ENCODE data around the gene KAZALD1. TPM values are rescaled to one million over a fixed set of nuclear protein-coding genes. Genes with fewer than 3 reads are reported as not detected.

KAZALD1 gene
- total and polyA plus RNA-seq, 2 donors (not counting 1 experiment from before 2014, with no cell fraction given): 0.34 to 0.37 TPM

GRCh38 chr10:101055411-101055810 is 6.4 kb upstream of the KAZALD1 start:
- Mint-ChIP-seq H3K27ac (no peak overlapping the region), H3K4me3 (no peak overlapping the region), H3K4me1 (peaks cover 9% of the 10 kb centered on the region), H3K27me3 (peaks cover 5% of the 10 kb centered on the region), H3K9me3 (ENCODE audit: insufficient read depth) (no peaks in the 10 kb centered on the region)
- peaks cover 3 to 15% of the 10 kb centered on the region in 2 donors for H3K4me1 ChIP-seq (ENCODE audit: control insufficient read depth in 2 of 2, insufficient read depth in 2 of 2, low read length in 2 of 2)
- DNase-seq (no peak), ATAC-seq (ENCODE audit: low read depth) (no peak)
- CTCF ChIA-PET: interaction anchor here (1.4 to 12.0 kb wide), 4 partner anchors 9 to 86 kb away, joined by 8 to 227 read pairs (median 79); partner anchors contain the start of gene KAZALD1
- 100% methylated on average over 2 of the region's 4 CpGs for WGBS (ENCODE audit: insufficient coverage)
- no peak for TF ChIP-seq EZH2 (IDR thresholded peaks at IDR 0.05; ENCODE audit: borderline replicate concordance, insufficient read depth, low read depth, low read length, poor library complexity, severe bottlenecking)
- TF ChIP-seq, protein P1, sequence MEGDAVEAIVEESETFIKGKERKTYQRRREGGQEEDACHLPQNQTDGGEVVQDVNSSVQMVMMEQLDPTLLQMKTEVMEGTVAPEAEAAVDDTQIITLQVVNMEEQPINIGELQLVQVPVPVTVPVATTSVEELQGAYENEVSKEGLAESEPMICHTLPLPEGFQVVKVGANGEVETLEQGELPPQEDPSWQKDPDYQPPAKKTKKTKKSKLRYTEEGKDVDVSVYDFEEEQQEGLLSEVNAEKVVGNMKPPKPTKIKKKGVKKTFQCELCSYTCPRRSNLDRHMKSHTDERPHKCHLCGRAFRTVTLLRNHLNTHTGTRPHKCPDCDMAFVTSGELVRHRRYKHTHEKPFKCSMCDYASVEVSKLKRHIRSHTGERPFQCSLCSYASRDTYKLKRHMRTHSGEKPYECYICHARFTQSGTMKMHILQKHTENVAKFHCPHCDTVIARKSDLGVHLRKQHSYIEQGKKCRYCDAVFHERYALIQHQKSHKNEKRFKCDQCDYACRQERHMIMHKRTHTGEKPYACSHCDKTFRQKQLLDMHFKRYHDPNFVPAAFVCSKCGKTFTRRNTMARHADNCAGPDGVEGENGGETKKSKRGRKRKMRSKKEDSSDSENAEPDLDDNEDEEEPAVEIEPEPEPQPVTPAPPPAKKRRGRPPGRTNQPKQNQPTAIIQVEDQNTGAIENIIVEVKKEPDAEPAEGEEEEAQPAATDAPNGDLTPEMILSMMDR (IDR thresholded peaks at IDR 0.05): no peak
- POLR2A ChIA-PET: no interaction called here
- H3K9me3 ChIP-seq (ENCODE audit: control extremely low read depth in 1 of 3, control insufficient read depth in 2 of 3, insufficient read depth in 1 of 3, low read length in 2 of 3): no peaks in the 10 kb centered on the region
- intact Hi-C loops (cut with micrococcal nuclease): no loop called here
- H3K79me2 ChIP-seq (ENCODE audit: control insufficient read depth, insufficient read depth, low read length): peaks cover 6% of the 10 kb centered on the region
- peaks cover 0 to 12% (median 4%) of the 10 kb centered on the region in 4 experiments for H3K27me3 ChIP-seq (replicated peaks in 1 of 4; ENCODE audit: control extremely low read depth in 1 of 4, control insufficient read depth in 3 of 4, insufficient read depth in 4 of 4, low read length in 3 of 4)
- no peak overlapping the region for H2AFZ ChIP-seq (ENCODE audit: insufficient read depth, low read depth, low read length, poor library complexity, severe bottlenecking)
- no peaks in the 10 kb centered on the region for H4K20me1 ChIP-seq (ENCODE audit: control insufficient read depth, insufficient read depth, low read length, poor library complexity, severe bottlenecking)
- no peak overlapping the region for H3K9ac ChIP-seq (ENCODE audit: low read length)
- no peak overlapping the region for H3K27ac ChIP-seq (ENCODE audit: low read length in 2 of 2)
- no peak overlapping the region for H3K4me2 ChIP-seq (replicated peaks; ENCODE audit: low read depth, low read length, poor library complexity, severe bottlenecking)
- no peaks in the 10 kb centered on the region for H3K36me3 ChIP-seq (replicated peaks in 1 of 2; ENCODE audit: control extremely low read depth in 1 of 2, control insufficient read depth in 1 of 2, extremely low read depth in 1 of 2, insufficient read depth in 2 of 2, low read length in 1 of 2)
- no peak overlapping the region for H3K4me3 ChIP-seq (ENCODE audit: control extremely low read depth in 1 of 5, extremely low read depth in 1 of 5, insufficient read depth in 1 of 5, low read depth in 2 of 5, low read length in 4 of 5)

DNA sequence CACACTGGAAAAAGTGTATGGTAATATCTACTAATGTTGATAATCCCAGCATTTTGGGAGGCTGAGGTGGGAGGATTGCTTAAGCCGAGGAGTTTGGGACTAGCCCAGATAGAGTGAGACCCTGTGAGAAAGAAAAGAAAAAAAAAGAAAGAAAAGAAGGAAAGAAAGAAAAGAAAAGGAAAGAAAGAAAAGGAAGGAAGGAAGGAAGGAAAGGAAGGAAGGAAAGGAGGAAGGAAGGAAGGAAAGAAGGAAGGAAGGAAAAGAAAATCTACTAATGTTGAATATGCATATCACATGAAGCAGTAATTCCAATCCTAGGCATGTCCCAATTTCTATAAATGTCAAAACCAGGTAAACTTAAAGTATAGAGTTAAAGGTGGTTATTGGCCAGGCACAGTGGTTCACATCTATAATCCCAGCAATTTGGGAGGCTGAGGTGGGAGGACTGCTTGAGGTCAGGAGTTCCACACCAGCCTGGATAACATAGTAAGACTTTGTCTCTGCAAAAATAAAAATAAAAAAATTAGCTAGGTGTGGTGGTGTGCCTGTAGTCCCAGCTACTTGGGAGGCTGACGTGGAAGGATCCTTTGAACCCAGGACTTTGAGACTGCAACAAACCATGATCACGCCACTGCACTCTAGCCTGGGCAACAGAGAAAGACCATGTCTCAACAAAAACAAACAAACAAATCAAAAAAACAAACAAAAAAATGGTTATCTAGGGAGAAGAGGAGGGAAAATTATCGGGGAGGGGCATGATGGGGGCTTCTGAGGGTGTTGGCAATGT is 5.2 kb upstream of the KAZALD1 start:
- H2AFZ ChIP-seq (ENCODE audit: insufficient read depth, low read depth, low read length, poor library complexity, severe bottlenecking): no peak overlapping the region
- H3K9me3 Mint-ChIP-seq (ENCODE audit: insufficient read depth): no peaks in the 10 kb centered on the region
- H3K27me3 ChIP-seq (replicated peaks in 1 of 4; ENCODE audit: control extremely low read depth in 1 of 4, control insufficient read depth in 3 of 4, insufficient read depth in 4 of 4, low read length in 3 of 4): peaks cover 0 to under 1% (median 0%) of the 10 kb centered on the region in 4 experiments
- H4K20me1 ChIP-seq (ENCODE audit: control insufficient read depth, insufficient read depth, low read length, poor library complexity, severe bottlenecking): no peaks in the 10 kb centered on the region
- 100% methylated on average over 1 of the region's 4 CpGs for WGBS (ENCODE audit: insufficient coverage)
- ATAC-seq (ENCODE audit: low read depth): no peak
- CTCF ChIA-PET: interaction anchor here (1.4 to 16.0 kb wide), 7 partner anchors 8 to 85 kb away, joined by 8 to 306 read pairs (median 90); partner anchors contain the start of gene KAZALD1
- peaks cover 6% of the 10 kb centered on the region for H3K79me2 ChIP-seq (ENCODE audit: control insufficient read depth, insufficient read depth, low read length)
- H3K27ac ChIP-seq (ENCODE audit: low read length in 2 of 2): no peak overlapping the region
- H3K27me3 Mint-ChIP-seq: no peaks in the 10 kb centered on the region
- intact Hi-C loops (cut with micrococcal nuclease): no loop called here
- H3K4me2 ChIP-seq (replicated peaks; ENCODE audit: low read depth, low read length, poor library complexity, severe bottlenecking): no peak overlapping the region
- POLR2A ChIA-PET: no interaction called here
- H3K4me1 ChIP-seq (ENCODE audit: control insufficient read depth in 2 of 2, insufficient read depth in 2 of 2, low read length in 2 of 2): peaks cover 7 to 16% of the 10 kb centered on the region in 2 donors
- peaks cover 9% of the 10 kb centered on the region for H3K4me1 Mint-ChIP-seq
- H3K27ac Mint-ChIP-seq: no peak overlapping the region
- H3K9ac ChIP-seq (ENCODE audit: low read length): no peak overlapping the region
- no peak for DNase-seq
- H3K36me3 ChIP-seq (replicated peaks in 1 of 2; ENCODE audit: control extremely low read depth in 1 of 2, control insufficient read depth in 1 of 2, extremely low read depth in 1 of 2, insufficient read depth in 2 of 2, low read length in 1 of 2): no peaks in the 10 kb centered on the region
- no peak overlapping the region for H3K4me3 ChIP-seq (ENCODE audit: control extremely low read depth in 1 of 5, extremely low read depth in 1 of 5, insufficient read depth in 1 of 5, low read depth in 2 of 5, low read length in 4 of 5)
- no peak overlapping the region for H3K4me3 Mint-ChIP-seq
- no peak for TF ChIP-seq EZH2 (IDR thresholded peaks at IDR 0.05; ENCODE audit: borderline replicate concordance, insufficient read depth, low read depth, low read length, poor library complexity, severe bottlenecking)
- TF ChIP-seq, protein P1 (IDR thresholded peaks at IDR 0.05): no peak
- H3K9me3 ChIP-seq (ENCODE audit: control extremely low read depth in 1 of 3, control insufficient read depth in 2 of 3, insufficient read depth in 1 of 3, low read length in 2 of 3): peaks cover 0 to 1% (median 0%) of the 10 kb centered on the region in 3 donors

All from B cell (primary cell).